ENCODE data around the gene CDK12.
A peak's percentile ranks its signal among the peaks of the same experiment; 100 is the strongest.
"Not testable (repeated sequence)": the region's sequence is repeated elsewhere in the genome, so short reads cannot be mapped to it uniquely, and the experiment has no call there.

CDK12 gene

GRCh38 chr17:39508987-39509386 is 47.7 kb downstream of the CDK12 start:
- no peak for DNase-seq

DNA sequence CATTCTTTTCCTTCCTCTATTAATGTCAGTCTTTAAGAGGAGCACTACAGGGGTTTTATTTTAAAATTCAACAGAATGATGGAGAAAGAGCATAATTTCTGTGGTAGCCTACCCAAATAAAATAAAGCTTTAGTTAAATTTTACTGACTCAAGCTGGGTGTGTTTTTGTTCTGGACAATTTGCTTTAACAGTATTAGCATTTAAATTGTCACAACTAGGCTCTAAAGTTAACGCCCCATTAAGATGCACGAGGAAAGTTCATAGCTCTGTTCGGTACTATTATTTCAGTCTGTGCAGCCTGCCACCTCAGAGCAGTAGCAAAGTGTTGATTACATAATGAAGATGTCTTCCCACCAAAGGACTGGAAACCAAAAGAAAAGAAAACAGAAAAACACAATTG is 52.0 kb downstream of the CDK12 start:
- DNase-seq = no peak

- no peak for DNase-seq
Measured at GRCh38 chr17:39513915-39514314, 52.6 kb downstream of the CDK12 start.

DNA sequence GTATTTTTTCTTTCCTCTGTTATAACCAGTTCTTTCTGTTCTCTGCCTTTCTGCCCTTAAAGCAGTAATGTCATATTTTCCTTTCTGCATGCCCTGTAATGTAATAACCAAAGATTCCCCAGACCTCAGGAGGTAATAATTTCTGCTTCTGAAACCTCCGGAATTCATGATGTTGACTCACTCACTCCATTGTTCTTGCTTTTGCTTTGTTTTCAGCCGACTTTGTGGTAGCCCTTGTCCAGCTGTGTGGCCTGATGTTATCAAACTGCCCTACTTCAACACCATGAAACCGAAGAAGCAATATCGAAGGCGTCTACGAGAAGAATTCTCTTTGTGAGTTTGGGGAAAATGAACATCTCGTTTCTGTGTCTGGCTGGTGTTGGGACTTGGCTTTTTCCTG is 55.9 kb downstream of the CDK12 start:
- DNase-seq = no peak

GRCh38 chr17:39525801-39526506 is 64.7 kb downstream of the CDK12 start:
- DNase-seq = no peak

DNA sequence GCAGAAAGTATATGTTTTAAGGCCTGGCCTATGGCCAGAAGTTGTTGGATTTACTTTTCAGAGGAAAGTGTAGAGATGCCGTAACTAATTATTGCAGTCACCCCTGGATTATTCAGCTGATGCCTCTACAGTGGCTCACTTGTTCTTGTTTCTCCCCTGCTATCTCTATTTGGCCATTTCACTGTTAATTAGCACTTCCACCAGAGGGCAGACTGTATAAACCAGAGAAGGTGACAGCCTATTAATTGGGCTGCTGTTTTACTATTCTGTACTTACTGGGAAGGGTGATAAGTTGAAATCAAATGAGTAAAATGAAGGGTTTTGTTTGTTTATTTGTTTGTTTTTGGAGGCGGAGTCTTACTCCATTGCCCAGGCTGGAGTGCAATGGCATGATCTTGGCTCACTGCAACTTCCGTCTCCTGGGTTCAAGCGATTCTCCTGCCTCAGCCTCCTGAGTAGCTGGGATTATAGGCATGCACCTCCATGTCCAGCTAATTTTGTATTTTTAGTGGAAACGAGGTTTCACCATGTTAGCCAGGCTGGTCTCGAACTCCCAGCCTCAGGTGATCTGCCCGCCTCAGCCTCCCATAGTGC is 66.0 kb downstream of the CDK12 start:
- peak; percentile 13 for DNase-seq

- no peak for DNase-seq
Measured at GRCh38 chr17:39529455-39529854, 68.2 kb downstream of the CDK12 start.

GRCh38 chr17:39530513-39530912 is 69.2 kb downstream of the CDK12 start:
- no peak for DNase-seq

DNA sequence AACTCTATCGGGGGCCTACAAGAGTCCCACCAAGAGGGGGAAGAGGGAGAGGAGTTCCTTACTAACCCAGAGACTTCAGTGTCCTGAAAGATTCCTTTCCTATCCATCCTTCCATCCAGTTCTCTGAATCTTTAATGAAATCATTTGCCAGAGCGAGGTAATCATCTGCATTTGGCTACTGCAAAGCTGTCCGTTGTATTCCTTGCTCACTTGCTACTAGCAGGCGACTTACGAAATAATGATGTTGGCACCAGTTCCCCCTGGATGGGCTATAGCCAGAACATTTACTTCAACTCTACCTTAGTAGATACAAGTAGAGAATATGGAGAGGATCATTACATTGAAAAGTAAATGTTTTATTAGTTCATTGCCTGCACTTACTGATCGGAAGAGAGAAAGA is 70.0 kb downstream of the CDK12 start:
- DNase-seq = no peak

DNA sequence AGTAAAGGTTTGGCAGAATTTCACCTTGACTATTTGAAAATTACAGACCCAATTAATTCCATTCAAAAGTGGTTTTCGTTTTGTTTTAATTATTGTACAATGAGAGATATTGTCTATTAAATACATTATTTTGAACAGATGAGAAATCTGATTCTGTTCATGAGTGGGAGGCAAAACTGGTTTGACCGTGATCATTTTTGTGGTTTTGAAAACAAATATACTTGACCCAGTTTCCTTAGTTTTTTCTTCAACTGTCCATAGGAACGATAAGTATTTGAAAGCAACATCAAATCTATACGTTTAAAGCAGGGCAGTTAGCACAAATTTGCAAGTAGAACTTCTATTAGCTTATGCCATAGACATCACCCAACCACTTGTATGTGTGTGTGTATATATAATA is 72.6 kb downstream of the CDK12 start:
- DNase-seq = no peak

GRCh38 chr17:39534768-39535405 is 73.6 kb downstream of the CDK12 start:
- no peak for DNase-seq

GRCh38 chr17:39536468-39536867 is 75.2 kb downstream of the CDK12 start:
- no peak for DNase-seq

DNA sequence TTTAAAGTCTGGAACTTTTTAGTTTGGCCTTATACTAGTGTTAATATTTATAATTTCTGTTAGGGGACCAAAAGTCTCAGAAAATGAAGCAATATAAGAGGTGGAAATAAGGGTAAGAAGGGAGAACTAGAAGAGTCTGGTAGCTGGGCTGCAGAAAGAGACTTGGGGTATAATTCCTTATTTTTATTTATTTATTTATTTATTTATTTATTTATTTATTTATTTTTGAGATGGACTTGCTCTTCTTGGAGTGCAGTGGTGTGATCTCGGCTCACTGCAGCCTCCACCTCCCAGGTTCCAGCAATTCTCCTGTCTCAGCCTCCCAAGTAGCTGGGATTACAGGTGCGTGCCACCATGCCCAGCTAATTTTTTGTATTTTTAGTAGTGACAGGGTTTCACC is 76.1 kb downstream of the CDK12 start:
- not testable (repeated sequence) for DNase-seq

DNA sequence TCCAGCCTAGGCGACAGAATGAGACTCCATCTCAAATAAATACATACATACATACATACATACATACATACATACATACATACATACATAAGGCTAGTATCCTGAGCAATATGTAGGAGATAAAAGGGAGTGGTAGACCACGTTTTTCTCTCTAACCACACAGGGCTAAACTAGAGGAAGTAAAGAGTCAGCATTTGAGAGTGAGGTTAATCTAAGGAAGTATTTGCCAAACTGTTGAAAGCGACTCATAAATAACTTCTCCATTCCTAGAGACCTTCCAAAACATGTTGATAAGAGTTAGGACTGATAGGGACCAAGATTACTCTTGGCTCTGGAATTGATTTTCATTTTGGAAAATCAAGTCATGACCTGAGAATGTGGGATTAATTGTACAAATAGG is 77.6 kb downstream of the CDK12 start:
- DNase-seq = peak; percentile 13

GRCh38 chr17:39540611-39541010 is 79.3 kb downstream of the CDK12 start:
- no peak for DNase-seq

DNA sequence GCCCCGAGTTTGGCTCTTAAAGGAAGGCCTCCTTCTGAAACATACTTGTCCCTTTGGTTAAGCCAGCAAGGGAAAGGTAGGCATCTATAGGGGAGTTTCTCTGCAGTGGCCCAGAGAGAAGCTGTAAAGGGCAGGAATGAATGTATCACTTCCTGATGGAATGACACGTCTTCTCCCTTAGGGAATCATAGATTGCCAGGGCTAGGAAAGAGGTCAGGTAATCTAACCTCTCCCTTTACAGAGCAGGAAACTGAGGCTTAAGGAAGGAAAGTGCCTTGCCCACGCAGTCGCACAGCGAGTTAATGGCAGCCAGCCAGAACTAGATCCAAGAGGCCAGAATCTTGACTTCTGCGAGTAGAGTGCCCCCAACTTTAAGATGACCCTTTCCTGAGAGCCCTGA is 80.4 kb downstream of the CDK12 start:
- no peak for DNase-seq

- no peak for DNase-seq
Measured at GRCh38 chr17:39543176-39543575, 81.9 kb downstream of the CDK12 start.

- DNase-seq = no peak
Measured at GRCh38 chr17:39543664-39544063, 82.4 kb downstream of the CDK12 start.

DNA sequence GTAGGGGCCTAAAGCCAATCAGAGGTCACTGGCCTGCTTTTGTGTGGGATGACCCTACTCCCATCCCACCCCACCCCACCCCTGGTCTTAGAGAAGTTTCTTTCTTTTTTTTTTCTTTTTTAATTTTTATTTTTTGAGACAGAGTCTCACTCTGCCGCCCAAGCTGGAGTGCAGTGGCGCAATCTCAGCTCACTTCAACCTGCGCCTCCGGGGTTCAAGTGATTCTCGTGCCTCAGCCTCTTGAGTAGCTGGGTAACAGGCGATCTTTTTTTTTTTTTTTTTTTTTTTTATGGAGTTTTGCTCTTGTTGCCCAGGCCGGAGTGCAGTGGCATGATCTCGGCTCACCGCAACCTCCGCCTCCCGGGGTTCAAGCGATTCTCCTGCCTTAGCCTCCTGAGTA is 83.1 kb downstream of the CDK12 start:
- not testable (repeated sequence) for DNase-seq

DNA sequence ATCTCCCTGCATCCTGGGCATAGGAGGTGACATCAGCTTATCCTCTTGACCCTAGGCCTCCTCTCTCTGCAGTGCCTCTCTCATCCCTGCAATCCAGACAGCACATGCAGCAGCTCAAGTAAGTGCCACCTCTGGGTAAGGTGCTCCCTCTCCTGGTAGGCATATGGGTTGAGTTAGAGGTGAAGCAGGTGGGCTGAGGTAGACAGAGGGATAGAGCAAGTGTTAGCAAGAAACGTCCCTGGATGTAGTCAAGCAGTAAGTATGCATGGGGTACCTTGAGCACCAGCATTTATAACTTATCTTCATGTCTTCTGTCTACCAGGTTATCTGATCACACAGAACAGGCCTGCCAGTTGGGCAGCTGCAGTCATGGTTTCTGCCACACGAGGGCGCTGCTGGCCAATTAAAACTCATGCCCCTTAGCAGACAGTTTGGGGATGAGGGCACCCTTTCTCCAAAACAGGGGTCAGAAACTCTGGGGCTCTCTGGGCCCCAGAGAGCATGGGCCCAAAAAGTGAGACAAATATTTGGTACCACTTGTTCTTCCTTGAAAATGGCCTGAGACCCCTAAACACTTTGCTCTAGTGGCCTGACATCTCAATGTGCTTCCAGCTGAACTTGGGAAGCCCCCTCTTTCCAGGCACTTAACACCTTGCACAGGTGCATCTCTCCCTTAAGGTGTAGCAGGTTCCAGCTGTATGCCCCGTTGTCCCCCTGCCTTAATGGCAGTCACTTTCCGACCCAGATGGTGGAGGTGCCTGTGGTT is 86.6 kb downstream of the CDK12 start:
- DNase-seq = peak; percentile 74

DNA sequence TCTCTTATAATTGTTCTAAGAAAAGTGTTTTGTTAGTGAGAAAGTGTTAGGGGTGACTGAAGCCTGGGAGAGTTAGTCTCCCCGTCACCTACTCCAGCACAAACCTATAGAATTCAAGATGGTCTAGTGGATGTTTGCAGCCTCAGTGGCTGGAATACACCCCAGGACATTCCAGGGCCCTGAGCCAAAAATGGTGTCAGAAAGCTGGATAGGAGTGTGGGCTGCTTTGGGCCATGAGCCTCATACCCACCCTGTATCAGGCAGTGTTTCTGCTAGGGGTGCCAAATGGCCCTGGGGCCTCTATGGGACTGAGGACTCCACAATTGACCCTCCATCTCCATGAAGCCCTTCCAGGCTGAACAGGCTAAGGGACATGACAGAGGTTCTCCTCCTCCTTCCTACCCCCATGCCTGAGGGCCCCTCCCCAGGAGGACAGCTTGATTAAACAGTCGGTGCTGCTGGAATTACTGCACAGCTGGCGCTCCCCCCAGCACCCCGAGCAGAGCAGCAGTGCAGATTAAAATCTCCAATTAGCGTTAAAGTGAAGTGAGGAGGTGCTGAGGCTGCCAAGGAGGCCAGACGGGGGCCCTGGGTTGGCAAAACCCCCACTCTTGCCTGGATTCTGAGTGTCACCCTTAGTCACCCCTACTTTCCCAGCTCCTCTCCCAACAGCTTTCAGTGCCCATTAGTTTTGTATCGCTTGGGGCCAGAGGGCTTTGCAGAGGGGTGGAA is 87.4 kb downstream of the CDK12 start:
- DNase-seq = no peak

DNA sequence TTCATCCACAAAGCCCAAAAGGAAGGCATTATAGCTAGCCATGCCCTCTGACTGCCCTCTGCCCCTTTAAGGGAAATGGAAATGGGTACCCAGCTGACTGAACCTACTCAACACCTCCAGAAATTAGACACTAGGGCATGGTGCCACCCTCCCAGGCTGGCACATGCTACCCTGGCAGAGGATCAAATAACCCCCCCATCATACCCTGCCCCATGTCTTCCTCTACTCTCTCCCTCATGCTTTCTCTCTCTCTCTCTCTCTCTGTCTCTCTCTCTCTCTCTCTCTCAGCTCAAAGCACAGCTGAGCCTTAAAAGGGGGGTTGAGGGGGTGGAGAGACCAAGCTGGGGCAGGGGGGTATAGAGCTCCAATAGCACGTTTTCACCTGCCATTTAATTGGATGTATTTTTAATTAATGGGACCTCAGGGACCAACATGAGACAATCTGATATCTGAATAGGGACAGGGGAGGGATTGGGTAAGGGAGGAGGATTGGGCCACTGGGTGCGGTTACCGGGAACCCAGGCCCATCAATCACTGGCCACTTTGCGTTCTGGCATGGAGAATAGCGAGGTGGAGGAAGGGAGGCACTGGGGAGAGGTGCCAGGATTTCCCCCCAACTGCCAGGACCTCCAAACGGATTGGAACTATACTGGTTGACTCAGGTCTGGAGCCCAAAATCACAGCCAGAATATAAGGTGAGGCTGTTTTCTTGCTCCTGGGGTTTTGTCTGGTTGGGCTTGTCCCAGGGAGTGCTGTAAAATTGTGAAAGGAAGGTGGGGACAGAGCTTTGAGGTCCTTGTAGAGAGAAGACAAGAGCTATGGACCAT is 88.7 kb downstream of the CDK12 start:
- no peak for DNase-seq

All from CD4-positive, alpha-beta T cell treated with Interleukin-21 for 1 hour (primary cell).